ENCODE data around the gene ROS1. TPM values are rescaled to one million over a fixed set of nuclear protein-coding genes. Genes with fewer than 3 reads are reported as not detected.
"Not testable (repeated sequence)": the region's sequence is repeated elsewhere in the genome, so short reads cannot be mapped to it uniquely, and the experiment has no call there.

ROS1 gene

DNA sequence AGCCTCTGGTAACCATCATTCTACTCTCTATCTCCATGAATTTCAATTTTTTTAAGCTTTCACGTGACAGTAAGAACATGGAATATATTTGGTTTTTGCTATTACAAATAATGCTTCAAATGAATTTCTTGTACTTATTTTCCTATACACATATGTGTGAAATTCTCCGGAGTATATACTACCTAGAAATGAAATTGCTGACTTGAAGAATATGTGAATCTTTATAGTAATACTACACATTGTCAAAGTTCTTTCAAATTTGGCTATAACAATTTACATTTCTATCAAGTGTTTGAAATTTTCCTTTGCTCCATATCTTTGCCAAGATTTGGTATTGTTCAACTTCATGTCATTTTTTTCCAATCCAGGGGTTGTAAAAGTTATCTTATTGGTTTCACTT is 172.0 kb downstream of the ROS1 start:
- DNase-seq, result no peak
- Histone ChIP-seq H3K23ac (ENCODE audit: low read length in 2 of 2) (no peak overlapping the region), H4K8ac (ENCODE audit: low read length) (no peak overlapping the region), H3K4ac (ENCODE audit: low read depth in 1 of 2, low read length in 2 of 2) (no peak overlapping the region), H3K36me3 (ENCODE audit: control insufficient read depth in 1 of 2, insufficient read depth in 2 of 2, low read depth in 1 of 2, low read length in 2 of 2) (no peaks in the 10 kb centered on the region), H3K27me3 (ENCODE audit: control insufficient read depth in 1 of 2, insufficient read depth in 1 of 2, low read length in 2 of 2) (peaks cover 0 to 3% of the 10 kb centered on the region in 2 experiments), H3K14ac (ENCODE audit: low read length in 2 of 2) (no peak overlapping the region), H3K4me1 (ENCODE audit: control insufficient read depth, insufficient read depth, low read depth, low read length) (no peaks in the 10 kb centered on the region), H3K9me3 (ENCODE audit: control insufficient read depth, low read length) (peaks cover 3% of the 10 kb centered on the region), H3K79me1 (replicated peaks; ENCODE audit: low read length, poor library complexity, severe bottlenecking) (no peaks in the 10 kb centered on the region), H2BK12ac (ENCODE audit: low read length in 2 of 2) (no peak overlapping the region), H3K18ac (ENCODE audit: low read depth in 1 of 2, low read length in 2 of 2) (no peak overlapping the region), H3K9ac (ENCODE audit: low read length) (no peak overlapping the region), H2BK15ac (ENCODE audit: low read depth, poor library complexity, severe bottlenecking) (no peak overlapping the region), H3K4me2 (ENCODE audit: low read length, poor library complexity, severe bottlenecking) (no peak overlapping the region), H3K27ac (ENCODE audit: low read length, poor library complexity, severe bottlenecking) (no peak overlapping the region), H2BK120ac (ENCODE audit: low read depth, low read length) (no peak overlapping the region), H2AFZ (ENCODE audit: low read depth, low read length) (no peak overlapping the region), H3K4me3 (ENCODE audit: insufficient read depth in 1 of 2, low read depth in 1 of 2, low read length in 2 of 2) (no peak overlapping the region), H4K91ac (ENCODE audit: low read length) (no peak overlapping the region), H2AK5ac (ENCODE audit: low read length, severe bottlenecking) (no peak overlapping the region), H2BK5ac (ENCODE audit: low read depth, low read length, poor library complexity, severe bottlenecking) (no peak overlapping the region)
- whole genome bisulfite sequencing, result no CpG with 5 or more reads among the region's 2 CpGs

DNA sequence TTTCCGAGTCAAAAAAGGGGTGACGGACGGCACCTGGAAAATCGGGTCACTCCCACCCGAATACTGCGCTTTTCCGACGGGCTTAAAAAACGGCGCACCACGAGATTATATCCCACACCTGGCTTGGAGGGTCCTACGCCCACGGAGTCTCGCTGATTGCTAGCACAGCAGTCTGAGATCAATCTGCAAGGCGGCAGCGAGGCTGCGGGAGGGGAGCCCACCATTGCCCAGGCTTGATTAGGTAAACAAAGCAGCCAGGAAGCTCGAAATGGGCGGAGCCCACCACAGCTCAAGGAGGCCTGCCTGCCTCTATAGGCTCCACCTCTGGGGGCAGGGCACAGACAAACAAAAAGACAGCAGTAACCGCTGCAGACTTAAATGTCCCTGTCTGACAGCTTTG is 180.8 kb downstream of the ROS1 start:
- not testable (repeated sequence) for H2BK12ac ChIP-seq (ENCODE audit: low read length in 2 of 2); H4K91ac ChIP-seq (ENCODE audit: low read length); H3K27me3 ChIP-seq (ENCODE audit: control insufficient read depth in 1 of 2, insufficient read depth in 1 of 2, low read length in 2 of 2); H3K4me1 ChIP-seq (ENCODE audit: control insufficient read depth, insufficient read depth, low read depth, low read length); H2AK5ac ChIP-seq (ENCODE audit: low read length, severe bottlenecking); H3K27ac ChIP-seq (ENCODE audit: low read length, poor library complexity, severe bottlenecking); H2AFZ ChIP-seq (ENCODE audit: low read depth, low read length); H3K36me3 ChIP-seq (ENCODE audit: control insufficient read depth in 1 of 2, insufficient read depth in 2 of 2, low read depth in 1 of 2, low read length in 2 of 2); H2BK5ac ChIP-seq (ENCODE audit: low read depth, low read length, poor library complexity, severe bottlenecking); H3K9ac ChIP-seq (ENCODE audit: low read length); H3K4me3 ChIP-seq (ENCODE audit: insufficient read depth in 1 of 2, low read depth in 1 of 2, low read length in 2 of 2); H3K9me3 ChIP-seq (ENCODE audit: control insufficient read depth, low read length); H2BK120ac ChIP-seq (ENCODE audit: low read depth, low read length); H4K8ac ChIP-seq (ENCODE audit: low read length); H2BK15ac ChIP-seq (ENCODE audit: low read depth, poor library complexity, severe bottlenecking); H3K79me1 ChIP-seq (replicated peaks; ENCODE audit: low read length, poor library complexity, severe bottlenecking); DNase-seq; H3K14ac ChIP-seq (ENCODE audit: low read length in 2 of 2); H3K4ac ChIP-seq (ENCODE audit: low read depth in 1 of 2, low read length in 2 of 2); H3K4me2 ChIP-seq (ENCODE audit: low read length, poor library complexity, severe bottlenecking); H3K18ac ChIP-seq (ENCODE audit: low read depth in 1 of 2, low read length in 2 of 2); H3K23ac ChIP-seq (ENCODE audit: low read length in 2 of 2)
- WGBS, result 84% methylated on average over 10 of the region's 20 CpGs

DNA sequence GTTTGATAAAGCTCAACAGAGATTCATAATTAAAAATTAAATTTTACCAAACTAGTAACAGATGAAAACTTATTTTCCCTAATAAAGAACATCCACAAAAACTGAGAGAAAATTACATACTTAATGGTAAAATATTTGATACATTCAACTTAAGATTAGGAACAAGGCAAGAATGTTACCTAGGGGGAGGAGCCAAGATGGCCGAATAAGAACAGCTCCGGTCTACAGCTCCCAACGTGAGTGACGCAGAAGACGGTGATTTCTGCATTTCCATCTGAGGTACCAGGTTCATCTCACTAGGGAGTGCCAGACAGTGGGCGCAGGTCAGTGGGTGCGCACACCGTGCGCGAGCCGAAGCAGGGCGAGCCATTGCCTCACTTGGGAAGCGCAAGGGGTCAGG is 181.2 kb downstream of the ROS1 start:
- not testable (repeated sequence) for H3K27me3 ChIP-seq (ENCODE audit: control insufficient read depth in 1 of 2, insufficient read depth in 1 of 2, low read length in 2 of 2); H3K4me1 ChIP-seq (ENCODE audit: control insufficient read depth, insufficient read depth, low read depth, low read length); H4K91ac ChIP-seq (ENCODE audit: low read length); H3K14ac ChIP-seq (ENCODE audit: low read length in 2 of 2); H4K8ac ChIP-seq (ENCODE audit: low read length); H3K27ac ChIP-seq (ENCODE audit: low read length, poor library complexity, severe bottlenecking); H2BK120ac ChIP-seq (ENCODE audit: low read depth, low read length); H3K4ac ChIP-seq (ENCODE audit: low read depth in 1 of 2, low read length in 2 of 2); H3K4me3 ChIP-seq (ENCODE audit: insufficient read depth in 1 of 2, low read depth in 1 of 2, low read length in 2 of 2); H3K23ac ChIP-seq (ENCODE audit: low read length in 2 of 2); H3K9me3 ChIP-seq (ENCODE audit: control insufficient read depth, low read length); H3K36me3 ChIP-seq (ENCODE audit: control insufficient read depth in 1 of 2, insufficient read depth in 2 of 2, low read depth in 1 of 2, low read length in 2 of 2); H3K4me2 ChIP-seq (ENCODE audit: low read length, poor library complexity, severe bottlenecking); H2BK12ac ChIP-seq (ENCODE audit: low read length in 2 of 2); DNase-seq; H3K18ac ChIP-seq (ENCODE audit: low read depth in 1 of 2, low read length in 2 of 2); H2BK15ac ChIP-seq (ENCODE audit: low read depth, poor library complexity, severe bottlenecking); H2AK5ac ChIP-seq (ENCODE audit: low read length, severe bottlenecking); H2BK5ac ChIP-seq (ENCODE audit: low read depth, low read length, poor library complexity, severe bottlenecking); H2AFZ ChIP-seq (ENCODE audit: low read depth, low read length); H3K79me1 ChIP-seq (replicated peaks; ENCODE audit: low read length, poor library complexity, severe bottlenecking); H3K9ac ChIP-seq (ENCODE audit: low read length)
- 49% methylated on average over 12 of the region's 13 CpGs for WGBS

Small RNA genes within 50 kb of the gene (small RNA-seq; reads per million reads assigned to genes)
- not detected for gene RN7SKP18 (ENCODE audit: low read depth)
- gene RNU6-253P (ENCODE audit: low read depth), result not detected
